ENCODE data around the gene ZNF423.
"Not testable (repeated sequence)": the region's sequence is repeated elsewhere in the genome, so short reads cannot be mapped to it uniquely, and the experiment has no call there.

Gene ZNF423

DNA sequence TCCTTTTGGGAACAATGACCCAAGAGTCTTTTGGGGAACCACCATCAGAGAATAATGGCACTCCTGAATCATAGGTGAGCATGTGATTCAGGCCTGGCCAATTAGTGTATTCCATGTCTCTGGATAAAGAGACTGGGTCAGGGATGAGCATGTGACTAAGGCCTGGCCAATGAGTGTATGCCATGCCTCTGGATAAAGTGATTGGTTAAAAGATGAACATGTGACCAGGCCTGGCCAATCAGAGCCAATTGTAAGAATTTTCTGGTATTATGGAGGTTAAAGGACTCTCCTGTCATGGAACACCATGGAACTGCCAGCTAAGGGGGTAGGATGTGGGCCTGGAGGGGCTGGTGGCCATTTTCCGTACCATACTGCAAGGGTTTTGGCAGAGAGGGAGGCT, 288.0 kb downstream of the ZNF423 start:
- DNase-seq, result no peak

DNA sequence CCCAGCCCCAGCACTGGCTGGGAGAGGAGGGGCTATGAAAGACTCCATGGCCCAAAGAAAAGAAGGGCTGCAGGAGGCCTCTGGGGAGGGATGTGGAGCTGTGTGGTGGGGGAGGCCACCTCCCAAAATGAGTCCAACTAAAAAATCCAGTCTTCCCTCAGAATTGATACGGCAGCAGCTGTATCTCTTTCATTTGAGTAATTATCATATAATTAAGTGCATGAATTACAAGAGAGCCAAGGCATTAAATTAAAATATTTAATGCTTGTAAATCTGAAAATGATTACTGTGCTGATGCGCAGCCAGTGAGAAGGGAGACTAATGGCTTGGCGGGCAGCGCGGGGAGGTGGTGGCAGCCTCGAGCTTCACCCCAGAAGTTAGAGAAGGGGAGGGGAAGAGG, 289.5 kb downstream of the ZNF423 start:
- DNase-seq, result no peak

DNA sequence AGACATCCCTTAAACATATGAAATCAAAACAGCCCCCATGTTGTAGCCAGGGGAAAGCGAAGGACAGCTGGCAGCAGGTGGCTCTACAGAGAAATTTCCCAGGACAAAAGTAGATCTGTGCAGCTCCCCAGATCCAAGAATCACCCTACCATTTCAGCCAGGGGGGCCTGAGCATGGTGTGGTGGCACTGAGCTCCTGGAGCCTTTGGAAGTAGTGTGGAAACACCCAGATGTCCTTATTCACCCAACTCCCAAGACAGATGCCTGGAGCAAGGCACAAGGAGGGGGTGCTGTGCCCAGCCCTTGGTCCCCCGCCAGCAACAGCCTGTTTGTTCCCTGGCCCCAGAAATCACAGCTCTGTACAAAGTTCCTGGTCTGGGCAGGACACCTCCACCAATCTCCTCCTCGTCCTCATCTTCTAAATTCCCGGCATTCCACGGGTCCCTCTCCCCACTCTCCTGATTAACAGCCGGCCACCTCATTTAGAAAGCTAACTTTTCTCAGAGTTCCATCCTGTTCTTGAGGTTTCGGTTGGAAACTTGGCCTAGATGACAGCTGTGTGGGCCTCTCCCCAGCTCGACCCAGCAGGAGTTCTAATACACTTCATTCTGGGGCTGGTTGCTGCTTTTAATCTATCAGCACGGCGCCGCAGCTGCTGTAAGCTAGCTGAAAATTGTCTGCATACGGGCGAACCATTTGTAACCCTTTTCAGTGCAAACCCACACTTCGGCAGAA, 291.2 kb downstream of the ZNF423 start:
- DNase-seq, result no peak

DNA sequence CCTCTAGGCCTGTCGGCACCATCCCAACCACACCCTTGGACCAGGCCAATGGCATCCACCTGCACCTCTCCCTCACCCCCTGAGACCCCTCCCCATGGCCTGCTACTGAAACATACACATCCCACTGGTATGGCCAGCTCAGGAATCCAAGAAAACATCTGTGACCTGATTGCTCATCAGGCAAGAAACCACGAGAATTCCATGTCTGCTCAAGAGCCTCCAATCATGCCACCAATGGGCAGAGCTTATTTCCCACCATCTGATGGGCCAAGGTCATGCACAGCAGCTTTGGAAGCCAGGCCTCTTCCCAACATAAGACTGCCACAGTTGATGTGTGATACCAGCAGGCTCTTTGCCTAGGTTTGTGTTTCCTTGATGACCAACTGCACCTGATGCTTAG, 292.2 kb downstream of the ZNF423 start:
- no peak for DNase-seq

DNA sequence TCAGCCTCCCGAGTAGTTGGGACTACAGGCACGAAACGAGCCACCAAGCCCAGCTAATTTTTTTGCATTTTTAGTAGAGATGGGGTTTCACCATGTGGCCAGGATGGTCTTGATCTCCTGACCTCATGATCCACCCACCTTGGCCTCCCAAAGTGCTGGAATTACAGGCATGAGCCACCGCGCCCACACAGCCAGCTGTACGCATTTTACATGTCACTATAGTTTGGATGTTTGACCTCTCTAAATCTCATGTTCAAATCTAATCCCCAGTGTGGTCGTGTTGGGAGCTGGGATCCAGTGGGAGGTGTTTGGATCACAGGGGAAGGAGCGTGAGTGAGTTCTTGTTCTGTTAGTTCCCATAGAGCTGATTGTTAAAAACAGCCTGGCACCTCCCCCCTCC, 293.0 kb downstream of the ZNF423 start:
- not testable (repeated sequence) for DNase-seq

DNA sequence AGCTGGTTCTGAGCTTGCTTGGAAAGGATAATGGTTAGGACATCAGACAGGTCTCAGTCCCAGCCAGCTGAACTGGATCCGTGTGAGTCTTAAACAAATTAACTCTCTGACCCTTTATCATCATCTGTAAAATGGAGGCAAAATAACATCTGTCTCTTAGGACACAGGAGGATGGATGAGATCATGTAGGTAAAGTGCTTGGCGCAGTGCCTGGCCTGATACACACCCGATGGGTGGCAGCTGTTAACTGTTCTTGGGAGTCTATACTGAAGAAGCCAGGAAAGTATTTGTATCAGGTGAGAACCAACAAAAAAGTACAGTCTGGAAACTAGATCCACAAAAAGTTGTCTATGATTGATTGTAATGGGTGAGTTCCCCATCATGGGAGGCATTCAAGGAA, 293.7 kb downstream of the ZNF423 start:
- no peak for DNase-seq

DNA sequence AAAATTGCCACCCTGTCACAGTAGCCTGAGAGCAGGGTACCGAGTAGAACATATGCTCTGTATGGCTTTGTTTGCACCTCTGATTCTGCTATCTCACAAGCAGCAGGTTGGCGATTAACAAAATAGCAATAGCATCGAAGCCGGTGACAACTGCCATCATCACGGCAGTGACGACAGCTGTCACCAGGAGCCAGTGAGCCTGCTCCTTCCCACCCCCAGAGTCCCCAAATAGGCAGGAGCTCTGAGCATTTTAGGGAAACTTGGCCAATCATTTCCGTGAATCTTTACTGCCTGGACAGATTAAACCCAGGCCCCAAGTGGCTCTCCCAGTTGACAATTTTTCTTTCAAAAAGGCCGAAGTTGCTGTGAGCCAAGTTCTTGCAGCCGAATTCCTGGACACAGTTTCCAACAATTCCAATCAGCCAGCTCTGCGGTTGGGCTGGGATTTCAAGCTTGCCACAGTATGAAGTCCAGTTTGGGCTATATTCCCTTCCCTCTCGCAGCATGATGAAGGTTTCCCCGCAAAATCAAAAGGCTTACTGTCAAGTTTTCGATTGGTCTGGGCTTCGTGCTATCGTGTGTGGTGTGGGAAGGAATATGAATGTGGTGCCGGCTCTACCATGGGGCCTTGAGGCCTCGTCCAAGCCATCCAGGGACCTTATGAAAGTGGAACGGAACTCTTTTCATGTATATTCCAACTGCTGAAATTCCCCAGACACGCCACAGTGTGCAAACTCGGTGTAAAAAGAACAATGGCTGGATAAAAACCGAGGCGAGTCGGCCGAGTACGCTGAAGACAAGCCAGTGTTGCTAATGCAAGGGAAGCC, 295.7 kb downstream of the ZNF423 start:
- DNase-seq, result no peak

DNA sequence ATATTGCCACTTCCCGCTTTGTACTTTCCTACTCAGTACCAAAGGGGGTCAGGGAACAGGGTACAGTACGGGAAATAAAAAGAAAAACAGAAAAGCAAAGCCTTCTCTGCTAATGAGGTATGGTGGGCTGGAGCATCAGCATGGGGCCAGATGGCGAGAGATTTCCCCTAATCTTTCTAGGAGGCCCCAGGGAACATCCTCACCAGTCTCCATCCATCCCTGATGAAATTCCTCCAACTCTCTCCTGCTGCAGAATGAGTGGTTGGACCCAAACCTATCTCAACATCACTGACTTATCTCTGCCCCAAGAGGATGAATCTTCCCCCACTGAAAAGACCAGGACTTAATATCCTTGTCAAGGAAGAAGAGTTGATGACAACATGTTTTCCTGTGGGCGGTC, 296.7 kb downstream of the ZNF423 start:
- DNase-seq, result no peak

DNA sequence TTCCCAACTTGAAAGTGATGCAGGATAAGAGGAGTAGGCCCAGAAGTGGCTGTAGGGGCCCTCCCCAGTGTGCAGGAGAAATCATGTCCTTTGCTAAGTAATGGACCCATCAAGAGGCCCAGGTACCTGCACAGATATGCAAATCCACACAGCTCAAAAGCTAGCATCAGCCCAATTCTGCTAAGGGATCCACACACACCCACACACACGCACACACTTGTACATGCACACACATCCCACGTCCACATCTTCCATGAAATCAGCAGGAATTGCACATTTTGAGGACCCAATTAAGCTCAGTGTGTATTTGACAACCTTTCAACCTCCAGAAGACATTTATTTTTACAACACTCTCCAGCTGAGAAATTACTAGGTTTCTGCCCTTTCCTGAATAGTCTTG, 297.5 kb downstream of the ZNF423 start:
- no peak for DNase-seq

DNA sequence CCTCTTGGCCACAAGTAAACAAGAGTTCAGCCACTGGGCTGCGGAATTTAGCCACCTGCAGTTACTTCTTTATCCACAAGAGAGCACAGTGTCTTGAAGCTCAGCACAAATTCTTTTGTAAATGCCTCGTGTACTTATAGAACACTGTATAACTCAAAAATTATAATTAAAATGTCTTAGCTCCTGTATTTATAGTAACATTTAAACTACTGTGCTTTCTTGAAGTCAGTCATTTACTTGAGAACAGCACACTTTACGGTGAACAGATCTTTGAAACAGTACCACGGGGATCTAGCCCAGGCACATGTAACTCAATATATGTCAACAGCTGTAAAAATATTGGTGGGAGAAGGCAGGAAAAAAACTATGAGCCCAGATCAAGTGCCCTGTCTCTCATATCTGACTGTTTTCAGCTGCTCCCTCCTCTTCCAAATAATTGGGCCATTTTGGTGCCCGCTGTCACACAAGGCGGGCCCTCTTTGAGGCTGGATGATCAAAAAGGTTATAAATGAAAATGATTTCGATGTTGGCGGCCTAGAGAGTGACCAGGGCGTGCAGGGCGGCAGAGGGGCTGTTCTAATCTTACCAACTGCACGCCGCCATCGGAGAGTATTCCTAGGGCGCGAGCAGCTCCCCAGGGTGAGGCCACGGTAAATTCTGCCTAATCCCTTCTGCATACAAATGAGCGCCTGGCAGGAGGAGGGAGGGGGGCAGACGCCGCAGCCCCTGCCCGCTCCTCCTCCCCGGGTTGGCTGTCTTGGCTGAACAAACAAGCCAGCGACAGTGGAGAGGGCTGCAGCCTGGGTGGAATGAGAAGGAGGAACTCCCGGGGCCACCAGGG, 299.1 kb downstream of the ZNF423 start:
- DNase-seq, result no peak

DNA sequence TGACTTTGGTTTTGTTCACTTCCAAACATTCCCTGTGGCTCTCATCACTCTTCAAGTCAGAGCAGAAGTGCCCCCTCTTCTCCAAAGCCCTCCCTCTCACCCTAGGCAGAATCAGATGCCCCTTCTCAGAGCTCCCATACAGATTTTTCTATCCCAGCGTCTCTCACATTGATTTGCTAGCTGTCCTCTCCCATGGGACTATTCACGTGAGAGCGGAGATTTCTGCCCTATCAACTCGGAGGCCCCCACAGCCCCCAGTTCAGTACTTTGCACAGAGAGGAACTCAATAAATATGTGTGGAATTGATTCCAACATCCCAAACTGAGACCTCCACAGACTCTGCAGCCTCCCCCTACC, 299.7 kb downstream of the ZNF423 start:
- DNase-seq, result no peak

DNA sequence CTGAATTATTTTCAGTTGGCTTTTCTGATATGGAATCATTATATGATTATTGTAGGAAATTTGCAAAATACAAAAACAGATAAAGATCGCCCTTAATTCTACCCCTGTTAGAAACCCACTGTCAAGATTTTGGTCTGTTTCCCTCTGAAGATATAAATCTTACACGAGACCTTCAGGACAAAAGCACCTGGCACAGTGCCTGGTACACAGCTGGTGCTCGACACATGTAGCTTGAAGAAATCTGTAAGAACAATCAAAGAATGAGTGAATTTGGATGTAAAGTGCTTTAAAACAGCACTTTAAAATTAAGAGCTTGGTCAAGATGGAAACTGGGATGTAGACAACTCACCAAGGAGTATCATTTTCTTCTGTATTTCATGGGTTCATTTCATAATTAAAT, 301.2 kb downstream of the ZNF423 start:
- DNase-seq, result no peak

DNA sequence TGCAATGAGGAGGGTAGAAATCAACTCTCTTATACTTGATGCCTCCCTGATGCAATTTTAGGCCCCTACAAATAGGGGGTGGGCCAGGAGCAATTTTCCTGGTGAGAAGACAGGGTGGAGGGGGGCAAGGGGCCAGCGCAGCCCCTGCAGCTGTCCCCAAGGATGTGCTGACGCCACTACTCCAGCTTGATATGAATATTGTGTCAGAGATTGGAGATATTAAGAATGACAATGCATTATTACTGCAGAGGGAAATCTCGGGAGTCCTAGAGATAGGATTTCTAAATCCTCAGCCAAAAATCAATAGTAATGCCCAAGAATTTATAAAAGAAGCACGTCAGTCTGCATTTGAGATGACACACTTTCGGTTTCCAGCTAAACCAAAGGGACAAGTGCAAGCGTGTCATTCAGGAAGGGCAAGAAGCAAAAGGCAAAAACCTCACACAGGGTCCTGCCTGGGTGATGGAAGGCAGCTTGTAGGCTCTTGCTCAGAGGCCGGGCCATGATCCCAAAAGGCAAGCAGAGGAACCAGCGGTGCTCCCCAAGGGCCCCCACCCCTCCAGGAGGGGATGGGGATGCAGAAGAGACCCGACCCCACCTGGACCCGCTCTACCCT, 303.5 kb downstream of the ZNF423 start:
- DNase-seq, result no peak

DNA sequence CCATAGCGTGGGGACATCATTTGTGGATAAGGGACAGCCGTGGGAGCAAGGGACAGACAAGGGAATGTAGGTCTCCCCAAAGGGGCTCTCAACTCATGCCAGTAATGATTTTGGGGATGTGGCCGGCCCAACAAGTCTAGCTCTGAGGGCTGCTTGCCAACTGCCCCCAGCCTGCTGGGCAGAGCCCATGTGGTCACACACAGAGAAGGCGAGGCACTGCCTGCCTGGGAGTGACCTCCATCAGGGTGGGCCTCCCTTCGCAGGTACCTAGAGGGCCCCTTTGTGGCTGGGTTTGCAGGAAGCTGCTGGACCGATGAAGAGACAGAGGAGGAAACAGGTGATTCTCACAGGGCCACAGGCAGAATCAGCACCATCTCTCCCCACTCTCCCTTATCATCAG, 305.2 kb downstream of the ZNF423 start:
- no peak for DNase-seq

DNA sequence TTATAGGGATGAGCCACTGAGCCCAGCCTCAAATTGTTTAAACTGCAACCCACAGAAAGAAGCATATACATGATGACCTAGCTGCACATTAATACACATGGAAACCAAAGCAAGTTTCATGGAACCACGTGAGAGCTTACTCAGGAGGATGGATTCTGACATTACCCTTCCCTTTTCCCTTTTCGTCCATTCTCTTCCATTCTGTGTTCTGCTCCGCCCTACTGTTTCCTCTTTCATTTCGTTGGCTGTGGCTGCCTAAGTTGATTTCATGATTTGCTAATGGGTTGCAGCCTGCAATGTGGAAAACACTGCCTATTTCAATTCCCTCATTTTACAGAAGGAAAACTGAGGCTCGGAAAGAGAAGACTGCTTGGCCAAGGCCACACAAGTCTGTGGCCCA, 305.8 kb downstream of the ZNF423 start:
- no peak for DNase-seq

DNA sequence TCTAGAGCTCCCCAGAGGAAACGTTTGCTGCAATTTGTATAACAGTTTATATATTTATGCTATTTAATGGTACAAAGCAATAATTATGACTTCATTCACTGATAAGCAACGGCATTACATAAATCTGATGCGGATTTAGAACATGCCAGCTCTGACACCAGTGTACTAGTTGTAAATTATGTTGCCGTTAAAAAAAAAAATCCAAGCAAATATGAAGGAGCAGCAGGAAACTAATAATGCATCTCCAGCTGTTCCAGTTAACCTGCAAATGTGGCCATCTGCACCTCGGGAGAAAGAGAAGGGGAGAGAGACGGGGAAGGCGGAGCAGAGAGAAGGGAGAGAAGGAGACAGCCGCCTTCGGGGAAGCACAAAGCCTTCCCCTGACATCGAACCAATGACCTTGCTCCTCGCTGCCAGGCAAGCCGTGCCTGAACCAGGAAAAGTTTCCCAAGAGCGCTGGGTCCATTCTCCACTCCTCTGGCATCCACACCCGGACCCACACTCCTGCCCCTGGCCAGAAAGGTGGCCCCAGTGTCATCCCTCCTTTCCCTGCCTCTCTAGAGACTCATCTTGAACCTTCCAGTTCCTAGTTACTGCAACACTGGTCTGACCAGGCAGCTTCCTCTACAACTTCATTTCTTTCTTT, 307.5 kb downstream of the ZNF423 start:
- no peak for DNase-seq

DNA sequence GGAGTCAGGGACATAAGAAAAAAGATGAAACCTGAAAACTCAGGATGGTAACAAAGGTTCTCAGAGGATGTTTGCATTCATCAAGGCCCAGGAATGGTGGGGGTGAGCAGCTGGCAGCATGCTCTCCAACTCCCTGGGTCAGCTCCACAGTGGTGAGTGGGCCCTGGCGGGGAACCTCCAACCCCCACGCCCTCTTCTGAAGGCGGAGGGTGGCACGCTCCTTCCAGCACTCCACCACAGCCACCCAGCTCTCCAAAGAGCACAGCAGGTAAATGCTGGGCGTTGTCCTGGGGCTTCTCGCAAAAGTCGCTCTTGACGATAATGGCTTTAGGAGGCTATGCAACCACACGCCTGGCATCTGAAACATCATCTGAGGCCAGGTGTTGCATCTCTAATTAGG, 308.5 kb downstream of the ZNF423 start:
- DNase-seq, result no peak

DNA sequence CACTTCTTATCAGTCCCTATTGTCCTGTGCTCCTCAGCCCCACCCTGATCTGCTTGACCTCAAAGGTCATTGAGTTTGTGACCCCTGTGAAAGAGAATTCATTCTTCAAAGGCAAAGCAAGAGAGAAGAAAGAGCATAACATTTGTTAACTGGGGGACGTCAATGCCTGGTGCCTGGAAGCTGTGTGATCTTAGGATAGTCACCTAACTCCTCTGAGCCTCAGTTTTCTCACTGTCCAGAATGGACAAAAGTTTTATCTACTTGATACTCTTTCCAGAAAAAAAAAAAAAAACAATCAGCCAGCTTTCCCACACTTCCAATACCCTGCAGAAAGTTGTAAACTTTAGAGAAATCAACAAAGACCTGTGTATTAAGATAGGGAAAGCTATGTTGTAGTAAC, 309.2 kb downstream of the ZNF423 start:
- DNase-seq, result no peak

DNA sequence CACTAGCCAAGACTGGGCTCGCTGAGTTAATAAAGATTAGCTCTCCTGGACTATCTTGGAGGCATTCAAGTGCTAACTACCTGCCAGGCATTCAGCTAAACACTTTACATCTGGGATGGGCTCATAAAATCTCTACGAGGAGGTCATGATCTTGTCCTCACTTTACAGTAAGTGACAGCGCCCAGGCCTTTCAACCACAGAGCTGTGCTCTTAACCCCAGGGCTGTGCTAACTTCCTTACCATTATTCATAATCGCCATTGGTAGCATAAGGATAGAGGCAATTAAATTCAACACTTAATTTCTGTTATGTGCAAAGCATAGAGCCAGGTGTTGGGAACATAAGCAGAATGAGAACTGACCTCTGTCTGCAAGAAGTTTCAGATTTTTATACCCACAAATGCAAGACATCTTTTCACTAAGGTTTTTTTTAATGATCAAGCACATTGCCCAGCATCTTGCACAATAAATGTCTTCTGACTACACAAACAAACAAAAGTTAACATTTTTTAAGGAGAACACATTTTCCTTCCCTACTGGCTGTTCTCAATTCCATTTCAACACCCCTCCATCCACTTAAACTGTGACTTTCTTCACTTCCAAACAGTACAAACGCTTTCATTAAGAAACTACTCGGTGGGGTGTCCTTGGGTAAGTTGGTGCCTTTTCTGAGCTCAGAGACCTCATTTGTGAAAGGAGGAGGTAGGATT, 310.0 kb downstream of the ZNF423 start:
- DNase-seq, result no peak

DNA sequence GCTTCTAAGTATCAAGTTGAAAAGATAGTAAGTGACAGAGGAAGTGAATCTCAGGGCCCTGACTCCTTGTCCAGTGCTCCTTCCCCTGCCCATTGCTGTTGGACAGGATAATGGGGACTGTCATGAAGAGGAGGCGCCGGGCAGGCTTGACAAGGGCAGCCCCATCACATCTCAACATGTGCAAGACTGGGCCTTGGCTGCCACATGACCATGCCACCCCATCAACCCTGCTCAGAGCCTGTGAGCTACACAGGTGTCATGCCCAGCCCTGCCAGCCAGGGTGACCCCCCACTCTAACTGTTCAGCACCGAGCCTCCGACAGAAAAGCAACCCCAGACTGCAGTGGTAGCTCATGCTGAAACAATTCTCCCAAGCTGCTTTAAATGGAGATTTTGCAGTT, 310.7 kb downstream of the ZNF423 start:
- no peak for DNase-seq

DNA sequence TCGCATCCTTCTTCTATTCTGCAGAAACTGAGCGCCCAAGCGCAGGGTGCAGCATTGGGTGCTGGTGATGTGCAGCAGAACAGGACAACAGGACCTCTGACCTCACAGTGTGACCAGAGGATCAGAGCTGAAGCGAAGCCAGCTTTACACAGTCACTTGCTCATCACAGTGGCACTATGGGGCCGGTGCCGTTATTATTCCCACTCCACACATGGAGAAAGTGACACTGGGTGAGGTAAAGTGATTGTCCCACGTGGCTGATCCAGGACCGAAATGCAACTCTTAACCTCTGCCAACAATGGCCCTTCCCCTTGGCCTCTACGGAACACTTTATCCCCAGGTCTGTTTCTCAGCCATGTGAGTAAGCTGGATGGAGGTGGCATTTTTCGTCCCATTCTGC, 311.1 kb downstream of the ZNF423 start:
- DNase-seq, result no peak

DNA sequence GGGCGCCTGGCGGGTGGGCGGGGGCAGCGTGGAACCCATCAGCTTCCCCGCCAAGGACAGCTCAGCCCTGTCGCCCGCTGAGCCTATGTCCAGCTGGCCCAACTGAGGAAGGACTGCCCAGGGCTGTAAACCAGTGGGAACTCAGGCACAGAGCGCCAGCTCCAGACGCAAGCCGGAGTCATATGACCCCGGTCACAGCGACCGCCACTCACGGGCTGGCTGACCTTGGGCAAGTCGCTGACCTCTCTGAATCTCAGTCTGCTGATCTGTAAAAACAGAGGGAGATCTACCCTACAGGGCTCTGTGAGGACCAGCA, 312.3 kb downstream of the ZNF423 start:
- DNase-seq, result no peak
